Activated CD4-positive, alpha-beta memory T cell treated with anti-CD3 and anti-CD28 coated beads, Interleukin-2, amount 10 ng/mL, durations not matched to agents 7 days and 5 days (primary cell): ENCODE data around the gene SCAPER. TPM values are rescaled to one million over a fixed set of nuclear protein-coding genes. Genes with fewer than 3 reads are reported as not detected.

Source experiments
- CTCF ChIA-PET: fragments of 350-600 bp; sonication (Branson Sonifier 250); formaldehyde crosslinking; loops from one replicate; lab custom pipeline; 2021; ENCODE audit warnings: antibody characterized with exemption, inconsistent platforms; lab: Charles Lee
- POLR2A ChIA-PET: fragments of 350-600 bp; sonication (Branson Sonifier 250); formaldehyde crosslinking; loops from one replicate; lab custom pipeline; 2021; ENCODE audit warnings: antibody characterized with exemption; lab: Charles Lee
- DNase-seq: peaks from one replicate; pipeline ENCODE4 v3.0.0-alpha.2; 2020
- H3K27ac Mint-ChIP-seq: one replicate; pipeline ENCODE4 v1.8.0; 2021; ENCODE audit warnings: mild to moderate bottlenecking, mixed read lengths
- H3K27me3 Mint-ChIP-seq: one replicate; pipeline ENCODE4 v1.8.0; 2021; ENCODE audit warnings: mixed read lengths
- H3K36me3 Mint-ChIP-seq: one replicate; pipeline ENCODE4 v1.8.0; 2021; ENCODE audit warnings: low read depth, mixed read lengths
- H3K4me1 Mint-ChIP-seq: one replicate; pipeline ENCODE4 v1.8.0; 2021; ENCODE audit warnings: mixed read lengths
- H3K4me3 Mint-ChIP-seq: one replicate; pipeline ENCODE4 v1.8.0; 2021; ENCODE audit warnings: mild to moderate bottlenecking, mixed read lengths
- H3K9me3 Mint-ChIP-seq: one replicate; pipeline ENCODE4 v1.8.0; 2021; ENCODE audit warnings: mixed read lengths
- total RNA-seq, 2 experiments: library from RNA; stranded (reverse); gene quantifications; one replicate each; pipeline ENCODE4 v1.2.3, GENCODE V29; 2021

The SCAPER gene
- total RNA-seq, 2 experiments from 2014 or later: 19.2 to 21.9 TPM

DNA sequence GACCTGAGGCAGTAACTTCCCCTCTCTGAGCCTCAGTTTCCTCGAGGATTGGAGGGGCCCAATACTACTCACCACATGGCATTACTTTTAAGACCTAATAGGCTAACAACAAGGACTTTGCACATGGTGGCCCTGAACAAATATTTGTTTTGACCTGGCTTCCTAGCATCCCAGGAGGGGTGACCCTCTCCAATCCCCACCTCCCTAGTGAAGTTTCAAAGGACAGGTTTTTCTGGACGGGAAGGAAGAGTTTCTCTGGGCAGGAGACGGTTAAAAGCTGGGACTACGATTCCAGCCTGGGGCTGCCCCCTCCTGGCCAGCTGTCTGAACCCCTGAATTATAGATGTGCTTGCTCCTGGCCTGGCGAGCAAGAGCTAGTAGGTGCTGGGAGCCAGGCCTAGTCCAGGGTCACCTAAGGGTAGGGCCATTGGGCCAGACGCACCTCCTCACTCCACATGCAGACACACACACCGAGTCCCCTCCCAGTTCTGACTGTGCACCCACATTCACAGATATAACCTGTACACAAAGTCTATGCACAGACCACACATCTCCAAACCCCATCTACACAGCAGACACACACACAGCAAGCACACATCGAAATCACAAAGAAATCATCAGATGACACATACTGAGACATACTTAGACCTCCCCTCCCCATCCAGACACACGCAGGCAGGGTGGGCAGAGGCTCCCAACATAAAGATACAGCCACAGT lies 571.3 kb downstream of the SCAPER start:
- Mint-ChIP-seq H3K9me3 (no peaks in the 10 kb centered on the region), H3K4me3 (no peak overlapping the region), H3K4me1 (peaks cover 35% of the 10 kb centered on the region), H3K36me3 (peaks cover 9% of the 10 kb centered on the region), H3K27me3 (peaks cover 44% of the 10 kb centered on the region), H3K27ac (no peak overlapping the region)
- no peak for DNase-seq
- ChIA-PET POLR2A (no interaction called here), CTCF (interaction anchor here (0.9 to 1.7 kb wide), 3 partner anchors 11 to 149 kb away, joined by 3 to 5 read pairs (median 4); partner anchors contain the start of gene ETFA)

DNA sequence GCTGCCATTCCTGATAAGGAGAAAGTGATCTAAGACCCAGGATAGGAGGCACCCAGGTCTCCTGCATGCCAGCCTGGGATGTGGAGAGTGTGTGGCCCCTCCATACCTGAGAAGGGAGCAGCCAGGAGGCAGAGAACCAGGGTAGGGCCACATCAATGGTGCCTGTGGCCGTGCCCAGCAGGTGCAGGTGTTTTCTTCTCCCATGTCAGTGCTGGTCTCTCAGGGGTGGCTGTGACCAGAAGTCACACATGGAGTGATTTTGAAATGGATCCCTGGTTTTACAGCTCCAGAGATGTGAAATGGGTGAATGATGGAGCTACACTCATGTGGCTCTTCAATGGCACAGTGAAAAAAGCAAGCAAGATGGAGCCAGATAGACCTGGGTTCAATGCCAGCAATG lies 571.8 kb downstream of the SCAPER start:
- peaks cover 44% of the 10 kb centered on the region for H3K27me3 Mint-ChIP-seq
- H3K9me3 Mint-ChIP-seq: no peaks in the 10 kb centered on the region
- no peak overlapping the region for H3K4me3 Mint-ChIP-seq
- H3K4me1 Mint-ChIP-seq: peaks cover 30% of the 10 kb centered on the region
- DNase-seq: no peak
- CTCF ChIA-PET: interaction anchor here (0.9 to 1.7 kb wide), 2 partner anchors 22 to 148 kb away, joined by 3 to 5 read pairs; partner anchors contain the start of gene ETFA
- POLR2A ChIA-PET: no interaction called here
- H3K27ac Mint-ChIP-seq: no peak overlapping the region
- peaks cover 4% of the 10 kb centered on the region for H3K36me3 Mint-ChIP-seq

DNA sequence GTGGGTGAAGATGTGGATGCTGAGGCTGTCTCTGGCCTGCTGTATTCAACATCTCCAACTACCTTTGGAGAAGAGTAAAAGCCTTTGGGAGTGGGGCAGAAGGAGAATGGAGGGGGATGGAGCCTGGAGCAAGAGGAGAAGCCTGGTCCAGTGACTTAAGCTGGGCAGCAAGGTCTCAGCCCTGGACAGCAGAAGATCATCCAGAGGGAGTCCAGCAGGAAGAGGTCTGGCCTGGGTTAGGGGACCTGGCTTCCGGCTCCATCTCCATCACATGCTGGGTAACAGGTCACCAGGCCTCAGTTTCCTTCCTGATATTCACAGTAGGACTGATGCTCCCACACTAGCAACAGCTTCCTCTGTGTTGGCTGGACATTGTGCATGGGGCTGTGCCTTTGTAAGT lies 572.3 kb downstream of the SCAPER start:
- POLR2A ChIA-PET: no interaction called here
- no peak for DNase-seq
- no peak overlapping the region for H3K27ac Mint-ChIP-seq
- H3K27me3 Mint-ChIP-seq: peaks cover 49% of the 10 kb centered on the region
- peaks cover 30% of the 10 kb centered on the region for H3K4me1 Mint-ChIP-seq
- peaks cover 4% of the 10 kb centered on the region for H3K36me3 Mint-ChIP-seq
- CTCF ChIA-PET: interaction anchor here (1.7 kb wide), 1 partner anchor 147 kb away, joined by 5 read pairs; no protein-coding TSS in a partner anchor
- H3K4me3 Mint-ChIP-seq: no peak overlapping the region
- H3K9me3 Mint-ChIP-seq: no peaks in the 10 kb centered on the region

DNA sequence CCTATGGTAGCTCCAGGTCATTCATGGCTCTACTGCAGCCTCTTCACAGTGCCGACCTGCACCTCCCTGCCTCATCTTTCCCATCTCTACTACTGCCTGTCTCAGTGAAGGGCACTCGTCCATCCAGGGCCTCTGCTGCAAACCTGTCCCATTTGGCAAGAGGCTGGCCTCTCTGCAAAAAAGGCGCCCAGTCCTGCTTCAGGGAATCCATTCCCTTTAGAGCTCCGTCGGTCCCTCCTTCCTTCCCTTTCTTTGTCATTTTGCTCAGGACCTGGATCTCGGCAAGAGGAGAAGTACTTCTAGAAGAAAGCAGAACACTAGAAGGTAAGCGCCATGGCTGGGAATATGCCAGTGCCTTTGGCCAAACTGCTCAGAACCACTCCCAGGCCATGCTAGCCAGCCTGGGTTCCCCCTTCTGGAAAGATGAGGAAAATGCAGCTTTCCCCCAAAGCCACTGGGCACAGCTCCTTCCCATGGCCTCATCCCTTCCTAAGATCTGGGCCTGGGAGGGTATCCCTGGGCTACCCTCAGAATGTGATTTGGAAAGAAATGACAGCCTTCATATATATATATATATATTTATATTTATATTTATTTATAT lies 575.0 kb downstream of the SCAPER start:
- CTCF ChIA-PET: interaction anchor here (1.0 to 1.4 kb wide), 2 partner anchors 94 to 139 kb away, joined by 3 to 5 read pairs; no protein-coding TSS in a partner anchor
- H3K4me3 Mint-ChIP-seq: no peak overlapping the region
- H3K27me3 Mint-ChIP-seq: peaks cover 47% of the 10 kb centered on the region
- no peaks in the 10 kb centered on the region for H3K36me3 Mint-ChIP-seq
- no peaks in the 10 kb centered on the region for H3K9me3 Mint-ChIP-seq
- H3K4me1 Mint-ChIP-seq: peaks cover 10% of the 10 kb centered on the region
- no peak overlapping the region for H3K27ac Mint-ChIP-seq
- POLR2A ChIA-PET: no interaction called here
- DNase-seq: no peak

DNA sequence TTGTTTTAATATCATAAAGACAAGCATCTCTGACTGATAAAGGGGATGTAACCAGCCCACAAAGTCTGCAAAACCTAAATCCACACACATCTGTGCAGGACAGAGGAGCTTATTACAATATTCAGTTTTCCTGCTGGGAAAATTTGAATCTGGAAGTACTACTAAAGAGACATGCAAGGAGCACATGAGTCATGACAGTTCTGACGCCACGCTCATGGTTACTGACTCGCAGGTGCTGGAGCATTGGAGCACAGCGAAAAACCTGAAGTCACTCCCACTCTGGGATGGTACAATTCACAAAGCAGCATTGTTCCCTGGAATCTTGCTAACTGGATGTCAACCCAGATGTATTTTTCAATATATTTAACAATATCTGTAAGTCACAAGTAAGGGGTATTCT lies 576.2 kb downstream of the SCAPER start:
- H3K4me1 Mint-ChIP-seq: peaks cover under 1% of the 10 kb centered on the region
- H3K4me3 Mint-ChIP-seq: no peak overlapping the region
- POLR2A ChIA-PET: no interaction called here
- no peaks in the 10 kb centered on the region for H3K36me3 Mint-ChIP-seq
- peaks cover 46% of the 10 kb centered on the region for H3K27me3 Mint-ChIP-seq
- no peak overlapping the region for H3K27ac Mint-ChIP-seq
- CTCF ChIA-PET: interaction anchor here (1.4 kb wide), 1 partner anchor 138 kb away, joined by 5 read pairs; no protein-coding TSS in a partner anchor
- no peaks in the 10 kb centered on the region for H3K9me3 Mint-ChIP-seq
- DNase-seq: no peak

DNA sequence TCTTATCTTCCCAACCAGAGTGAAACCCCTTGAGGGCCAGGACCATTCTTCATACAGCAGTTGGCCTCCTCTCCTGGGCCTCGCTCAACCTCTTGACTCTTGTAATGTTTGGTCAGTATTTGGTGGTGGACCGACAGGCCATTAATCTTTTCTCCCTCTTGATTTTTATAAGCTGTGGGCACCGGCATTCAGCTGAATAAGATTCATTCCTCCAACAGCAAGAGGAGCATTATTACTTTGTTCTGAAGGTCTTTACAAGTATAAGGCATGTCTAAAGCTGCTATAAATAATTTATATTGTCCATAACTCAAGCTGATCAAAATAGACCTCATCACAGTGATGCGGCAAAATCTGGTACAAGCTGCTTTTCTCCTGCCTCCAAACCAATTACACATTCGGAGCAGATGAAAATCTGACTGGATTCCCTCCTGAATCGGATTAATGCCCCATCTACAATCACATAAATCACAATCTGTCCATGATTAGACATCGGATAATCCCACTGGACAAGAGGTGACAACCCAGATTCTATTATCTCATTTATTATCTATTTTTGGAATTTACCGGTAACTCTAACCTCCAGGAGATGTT lies 576.9 kb downstream of the SCAPER start:
- no peak overlapping the region for H3K4me3 Mint-ChIP-seq
- H3K27ac Mint-ChIP-seq: no peak overlapping the region
- no peaks in the 10 kb centered on the region for H3K36me3 Mint-ChIP-seq
- no peak for DNase-seq
- H3K9me3 Mint-ChIP-seq: no peaks in the 10 kb centered on the region
- POLR2A ChIA-PET: no interaction called here
- CTCF ChIA-PET: no interaction called here
- H3K27me3 Mint-ChIP-seq: peaks cover 50% of the 10 kb centered on the region
- H3K4me1 Mint-ChIP-seq: no peaks in the 10 kb centered on the region

DNA sequence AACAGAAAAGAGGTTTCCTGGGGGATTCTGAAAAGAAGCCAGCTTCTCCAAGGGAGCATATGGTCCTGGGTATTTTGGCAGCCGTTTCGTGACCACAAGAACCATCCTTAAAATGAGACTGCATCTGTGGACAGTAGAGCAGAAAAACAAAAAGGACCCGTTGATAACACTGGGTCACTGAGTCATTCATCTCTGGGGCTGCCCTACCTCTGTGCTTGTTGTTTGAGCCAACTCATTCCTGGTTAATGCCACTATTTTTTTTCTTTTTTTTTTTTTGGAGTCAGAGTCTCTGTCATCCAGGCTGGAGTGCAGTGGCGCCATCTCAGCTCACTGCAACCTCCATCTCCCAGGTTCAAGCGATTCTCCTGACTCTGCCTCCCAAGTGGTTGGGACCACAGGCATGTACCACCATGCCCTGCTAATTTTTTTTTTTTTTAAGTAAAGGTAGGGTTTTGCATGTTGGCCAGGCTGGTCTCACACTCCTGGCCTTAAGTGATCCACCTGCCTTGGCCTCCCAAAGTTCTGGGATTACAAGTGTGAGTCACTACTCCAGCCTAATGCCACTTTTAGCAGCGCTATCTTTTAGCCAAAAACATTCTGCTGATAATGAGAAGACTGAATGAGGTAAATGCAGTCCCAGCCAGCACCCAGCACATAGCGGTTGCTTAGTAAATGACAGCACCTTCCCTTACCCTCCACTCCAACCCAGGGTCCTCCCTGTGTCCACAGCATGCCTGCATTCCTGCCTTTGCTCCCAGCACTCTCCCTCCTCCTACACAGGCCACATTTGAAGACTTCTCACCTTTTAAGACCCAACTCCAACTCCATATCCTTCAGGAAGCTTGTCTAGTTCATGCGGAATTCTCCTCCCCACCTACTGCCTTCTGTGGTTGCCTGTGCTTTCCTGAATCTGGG lies 577.7 kb downstream of the SCAPER start:
- Mint-ChIP-seq H3K9me3 (no peaks in the 10 kb centered on the region), H3K4me3 (no peak overlapping the region), H3K27ac (no peak overlapping the region), H3K4me1 (no peaks in the 10 kb centered on the region), H3K27me3 (peaks cover 53% of the 10 kb centered on the region), H3K36me3 (no peaks in the 10 kb centered on the region)
- ChIA-PET CTCF (no interaction called here), POLR2A (no interaction called here)
- no peak for DNase-seq

DNA sequence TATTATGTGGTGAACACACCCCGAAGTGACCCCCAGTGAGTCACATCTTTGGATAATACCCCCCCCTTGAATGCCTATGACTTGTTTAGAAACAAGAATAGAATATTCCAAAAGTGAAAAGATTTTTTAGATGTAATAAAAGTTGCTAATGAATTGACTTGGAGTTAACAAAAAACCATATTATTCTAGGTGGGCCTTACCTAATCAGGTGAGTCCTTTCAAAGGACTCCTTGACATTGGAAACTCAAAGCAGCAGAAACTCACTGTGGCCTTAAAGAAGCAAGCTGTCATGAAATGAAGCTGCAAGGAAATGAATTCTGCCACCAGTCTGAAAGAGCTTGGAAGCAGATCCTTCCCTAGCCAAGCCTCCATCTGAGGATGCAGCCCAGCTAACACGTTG lies 579.4 kb downstream of the SCAPER start:
- Mint-ChIP-seq H3K9me3 (no peaks in the 10 kb centered on the region), H3K4me3 (no peak overlapping the region), H3K27me3 (peaks cover 55% of the 10 kb centered on the region), H3K27ac (no peak overlapping the region), H3K4me1 (no peaks in the 10 kb centered on the region), H3K36me3 (no peaks in the 10 kb centered on the region)
- POLR2A ChIA-PET: interaction anchor here (1.0 kb wide), 1 partner anchor 11 kb away, joined by 3 read pairs; the partner anchor contains the start of gene ISL2
- CTCF ChIA-PET: no interaction called here
- DNase-seq: no peak

DNA sequence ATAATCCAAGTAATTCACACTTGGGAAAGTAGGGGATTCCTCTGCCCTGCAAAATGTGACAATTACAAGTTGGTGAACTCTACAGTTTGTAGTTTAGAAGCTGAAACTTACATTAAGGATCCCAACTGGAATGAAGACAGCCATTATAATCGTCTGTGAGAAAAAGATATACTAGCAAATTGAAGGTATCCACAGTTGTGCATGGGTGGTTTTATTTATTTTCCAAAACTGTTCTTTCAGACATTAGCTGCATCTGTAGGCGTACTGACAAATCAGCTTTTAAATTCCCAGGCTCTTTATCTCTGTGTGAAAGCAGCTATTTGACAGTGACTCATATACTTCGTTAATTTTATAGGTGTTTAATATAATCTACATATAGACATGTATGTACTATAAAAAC lies 581.1 kb downstream of the SCAPER start:
- CTCF ChIA-PET: no interaction called here
- DNase-seq: no peak
- H3K4me1 Mint-ChIP-seq: no peaks in the 10 kb centered on the region
- H3K4me3 Mint-ChIP-seq: no peak overlapping the region
- no peaks in the 10 kb centered on the region for H3K36me3 Mint-ChIP-seq
- peaks cover 45% of the 10 kb centered on the region for H3K27me3 Mint-ChIP-seq
- POLR2A ChIA-PET: interaction anchor here (1.2 to 1.3 kb wide), 2 partner anchors 11 to 13 kb away, joined by 3 to 6 read pairs; partner anchors contain the start of gene ETFA
- H3K27ac Mint-ChIP-seq: no peak overlapping the region
- H3K9me3 Mint-ChIP-seq: no peaks in the 10 kb centered on the region

DNA sequence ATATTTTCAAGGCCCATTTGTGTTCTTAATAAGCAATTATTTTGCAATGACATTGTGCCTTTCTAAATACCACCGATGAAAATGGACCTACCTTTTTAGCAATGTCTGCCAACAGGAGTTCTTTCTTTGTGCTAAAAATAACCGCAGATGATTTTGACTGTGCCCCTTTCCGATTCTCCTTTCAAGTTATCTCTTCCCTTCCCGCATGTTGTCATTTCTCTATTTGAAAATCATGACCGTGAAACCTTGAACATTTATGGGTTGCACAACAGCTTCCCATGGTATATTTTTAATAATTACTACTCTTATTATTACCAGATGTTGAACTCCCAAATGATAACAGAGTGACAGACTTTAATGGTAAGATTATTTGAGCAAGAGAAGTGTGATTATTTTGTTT lies 583.5 kb downstream of the SCAPER start:
- ChIA-PET CTCF (no interaction called here), POLR2A (no interaction called here)
- H3K27me3 Mint-ChIP-seq: peaks cover 32% of the 10 kb centered on the region
- no peaks in the 10 kb centered on the region for H3K4me1 Mint-ChIP-seq
- H3K9me3 Mint-ChIP-seq: no peaks in the 10 kb centered on the region
- H3K4me3 Mint-ChIP-seq: no peak overlapping the region
- DNase-seq: no peak
- no peaks in the 10 kb centered on the region for H3K36me3 Mint-ChIP-seq
- H3K27ac Mint-ChIP-seq: no peak overlapping the region

DNA sequence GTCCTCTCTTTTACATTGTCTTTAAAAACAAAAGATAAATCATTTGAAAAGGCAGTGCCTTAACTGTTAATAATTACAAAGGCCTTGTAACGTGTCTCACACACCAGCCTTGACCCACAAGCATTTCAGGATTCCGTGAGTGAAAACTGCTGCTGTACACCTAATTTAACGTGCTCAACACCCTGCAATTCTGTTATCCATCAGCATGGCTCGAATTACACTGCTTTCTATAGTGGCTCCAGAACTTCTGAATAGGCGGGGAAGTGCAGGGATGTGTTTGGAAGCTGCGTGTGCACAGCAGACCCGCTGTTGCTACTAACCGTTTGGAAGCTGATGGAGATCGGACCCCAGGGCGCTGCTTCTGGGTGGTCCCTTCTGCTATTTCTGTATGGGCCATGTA lies 584.0 kb downstream of the SCAPER start:
- H3K27ac Mint-ChIP-seq: no peak overlapping the region
- CTCF ChIA-PET: no interaction called here
- H3K4me1 Mint-ChIP-seq: no peaks in the 10 kb centered on the region
- POLR2A ChIA-PET: no interaction called here
- H3K36me3 Mint-ChIP-seq: no peaks in the 10 kb centered on the region
- H3K9me3 Mint-ChIP-seq: no peaks in the 10 kb centered on the region
- peaks cover 31% of the 10 kb centered on the region for H3K27me3 Mint-ChIP-seq
- H3K4me3 Mint-ChIP-seq: no peak overlapping the region
- no peak for DNase-seq

DNA sequence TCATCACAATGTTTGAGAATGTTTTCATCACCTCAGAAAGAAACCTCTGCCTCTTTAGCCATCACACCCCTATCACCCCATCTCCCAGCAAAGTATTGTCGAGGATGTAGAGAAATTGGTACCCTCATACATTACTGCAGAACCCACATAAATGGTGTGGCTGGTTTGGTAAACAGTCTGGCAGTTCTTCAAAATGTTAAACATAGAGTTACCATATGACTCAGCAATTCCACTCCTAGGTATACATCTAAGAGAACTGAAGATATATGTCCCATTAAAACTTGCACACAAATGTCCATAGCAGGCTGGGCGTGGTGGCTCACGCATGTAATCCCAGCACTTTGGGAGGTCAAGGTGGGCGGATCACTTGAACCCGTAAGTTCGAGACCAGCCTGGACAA lies 585.1 kb downstream of the SCAPER start:
- Mint-ChIP-seq H3K36me3 (no peaks in the 10 kb centered on the region), H3K27me3 (peaks cover 23% of the 10 kb centered on the region), H3K4me3 (no peak overlapping the region), H3K9me3 (no peaks in the 10 kb centered on the region), H3K4me1 (no peaks in the 10 kb centered on the region), H3K27ac (no peak overlapping the region)
- DNase-seq: no peak
- CTCF ChIA-PET: no interaction called here
- POLR2A ChIA-PET: no interaction called here
